Measurements from ENCODE around the gene UBR4. TPM values are rescaled to one million over a fixed set of nuclear protein-coding genes. Genes with fewer than 3 reads are reported as not detected.

The UBR4 gene
- total and polyA plus RNA-seq, 7 experiments from 2014 or later = 18.9 to 174 (median 151) TPM

GRCh38 chr1:19133360-19133759 is 76.7 kb downstream of the UBR4 start:
- H3K4me3 ChIP-seq (ENCODE audit: low read length) = no peak overlapping the region
- no peaks in the 10 kb centered on the region for H3K27me3 ChIP-seq (ENCODE audit: control insufficient read depth in 2 of 2, insufficient read depth in 2 of 2, low read length in 2 of 2)
- intact Hi-C loops (cut with micrococcal nuclease) = no loop called here
- H3K9me3 Mint-ChIP-seq = peaks cover 0 to 17% (median 4%) of the 10 kb centered on the region in 11 donors
- DNase-seq (no peak), ATAC-seq (no peak)
- H3K9me3 ChIP-seq (ENCODE audit: control insufficient read depth in 2 of 3, low read length in 3 of 3) = no peaks in the 10 kb centered on the region
- ChIA-PET POLR2A (no interaction called here), CTCF (interaction anchor here (1.3 kb wide), 1 partner anchor 249 kb away, joined by 4 read pairs; no protein-coding TSS in a partner anchor)
- H3K27me3 Mint-ChIP-seq = no peaks in the 10 kb centered on the region
- H3K27ac ChIP-seq (ENCODE audit: low read depth, low read length) = no peak overlapping the region
- peaks cover 21 to 85% (median 26%) of the 10 kb centered on the region in 3 experiments for H3K36me3 ChIP-seq (ENCODE audit: control insufficient read depth in 2 of 3, insufficient read depth in 3 of 3, low read length in 3 of 3)
- H3K4me1 ChIP-seq (ENCODE audit: control insufficient read depth in 2 of 2, insufficient read depth in 2 of 2, low read length in 2 of 2) = no peaks in the 10 kb centered on the region
- no peak overlapping the region for H3K4me3 Mint-ChIP-seq
- H3K27ac Mint-ChIP-seq = no peak overlapping the region
- H3K36me3 Mint-ChIP-seq = peaks cover 23 to 71% (median 64%) of the 10 kb centered on the region in 5 donors
- H3K4me1 Mint-ChIP-seq = peaks cover 0 to 5% (median 0%) of the 10 kb centered on the region in 7 donors

GRCh38 chr1:19130468-19130867 is 79.6 kb downstream of the UBR4 start:
- Histone ChIP-seq H3K36me3 (ENCODE audit: control insufficient read depth in 2 of 3, insufficient read depth in 3 of 3, low read length in 3 of 3) (peaks cover 33 to 85% (median 46%) of the 10 kb centered on the region in 3 experiments), H3K9me3 (ENCODE audit: control insufficient read depth in 2 of 3, low read length in 3 of 3) (no peaks in the 10 kb centered on the region), H3K4me1 (ENCODE audit: control insufficient read depth in 2 of 2, insufficient read depth in 2 of 2, low read length in 2 of 2) (no peaks in the 10 kb centered on the region), H3K27me3 (ENCODE audit: control insufficient read depth in 2 of 2, insufficient read depth in 2 of 2, low read length in 2 of 2) (no peaks in the 10 kb centered on the region), H3K27ac (ENCODE audit: low read depth, low read length) (no peak overlapping the region), H3K4me3 (ENCODE audit: low read length) (no peak overlapping the region)
- Mint-ChIP-seq H3K4me3 (no peak overlapping the region), H3K4me1 (peaks cover 0 to 13% (median 0%) of the 10 kb centered on the region in 7 donors), H3K9me3 (peaks cover 0 to 17% (median 4%) of the 10 kb centered on the region in 11 donors), H3K27ac (peak overlapping the region in 2 of 9 donors; percentile 2 to 60), H3K27me3 (no peaks in the 10 kb centered on the region), H3K36me3 (peaks cover 20 to 62% (median 57%) of the 10 kb centered on the region in 5 donors)
- ATAC-seq (no peak), DNase-seq (no peak)
- POLR2A ChIA-PET = no interaction called here
- intact Hi-C loops (cut with micrococcal nuclease) = no loop called here
- CTCF ChIA-PET = interaction anchor here (1.0 to 1.1 kb wide), 2 partner anchors 15 to 34 kb away, joined by 3 read pairs; no protein-coding TSS in a partner anchor

GRCh38 chr1:19128968-19129514 is 81.0 kb downstream of the UBR4 start:
- peaks cover 33 to 86% (median 46%) of the 10 kb centered on the region in 3 experiments for H3K36me3 ChIP-seq (ENCODE audit: control insufficient read depth in 2 of 3, insufficient read depth in 3 of 3, low read length in 3 of 3)
- H3K27ac Mint-ChIP-seq = peak overlapping the region in 2 of 9 donors; percentile 0 to 1
- H3K36me3 Mint-ChIP-seq = peaks cover 18 to 60% (median 55%) of the 10 kb centered on the region in 5 donors
- no peaks in the 10 kb centered on the region for H3K27me3 Mint-ChIP-seq
- CTCF ChIA-PET = interaction anchor here (0.6 to 1.0 kb wide), 3 partner anchors 63 to 630 kb away, joined by 3 to 4 read pairs (median 3); no protein-coding TSS in a partner anchor
- H3K4me1 Mint-ChIP-seq = peaks cover 0 to 24% (median 13%) of the 10 kb centered on the region in 7 donors
- no peaks in the 10 kb centered on the region for H3K27me3 ChIP-seq (ENCODE audit: control insufficient read depth in 2 of 2, insufficient read depth in 2 of 2, low read length in 2 of 2)
- no peaks in the 10 kb centered on the region for H3K9me3 ChIP-seq (ENCODE audit: control insufficient read depth in 2 of 3, low read length in 3 of 3)
- H3K27ac ChIP-seq (ENCODE audit: low read depth, low read length) = no peak overlapping the region
- H3K9me3 Mint-ChIP-seq = peaks cover 0 to 9% (median 3%) of the 10 kb centered on the region in 11 donors
- H3K4me1 ChIP-seq (ENCODE audit: control insufficient read depth in 2 of 2, insufficient read depth in 2 of 2, low read length in 2 of 2) = peaks cover 6 to 9% of the 10 kb centered on the region in 2 donors
- no peak overlapping the region for H3K4me3 Mint-ChIP-seq
- POLR2A ChIA-PET = no interaction called here
- intact Hi-C loops (cut with micrococcal nuclease) = no loop called here
- H3K4me3 ChIP-seq (ENCODE audit: low read length) = no peak overlapping the region
- DNase-seq (no peak), ATAC-seq (no peak)

- peaks cover 0 to 40% (median 24%) of the 10 kb centered on the region in 7 donors for H3K4me1 Mint-ChIP-seq
- ChIA-PET POLR2A (no interaction called here), CTCF (interaction anchor here (0.6 kb wide), 1 partner anchor 21 kb away, joined by 3 read pairs; no protein-coding TSS in a partner anchor)
- peak overlapping the region in 7 of 10 donors; percentile 17 to 72 (median 39) for H3K4me3 Mint-ChIP-seq
- ATAC-seq (peak; percentile 44), DNase-seq (peak in 1 of 9 donors; percentile 2)
- H3K27ac Mint-ChIP-seq = peak overlapping the region in 8 of 9 donors; percentile 56 to 87 (median 74)
- no peaks in the 10 kb centered on the region for H3K27me3 Mint-ChIP-seq
- H3K4me1 ChIP-seq (ENCODE audit: control insufficient read depth in 2 of 2, insufficient read depth in 2 of 2, low read length in 2 of 2) = peaks cover 12 to 22% of the 10 kb centered on the region in 2 donors
- H3K36me3 ChIP-seq (ENCODE audit: control insufficient read depth in 2 of 3, insufficient read depth in 3 of 3, low read length in 3 of 3) = peaks cover 61 to 100% (median 68%) of the 10 kb centered on the region in 3 experiments
- peaks cover 33 to 84% (median 57%) of the 10 kb centered on the region in 5 donors for H3K36me3 Mint-ChIP-seq
- no peaks in the 10 kb centered on the region for H3K27me3 ChIP-seq (ENCODE audit: control insufficient read depth in 2 of 2, insufficient read depth in 2 of 2, low read length in 2 of 2)
- no peak overlapping the region for H3K4me3 ChIP-seq (ENCODE audit: low read length)
- no peaks in the 10 kb centered on the region for H3K9me3 ChIP-seq (ENCODE audit: control insufficient read depth in 2 of 3, low read length in 3 of 3)
- intact Hi-C loops (cut with micrococcal nuclease) = loop anchor here in 1 of 2 donors (5.0 kb wide), 1 partner anchor 118 kb away; no protein-coding TSS in a partner anchor
- peak overlapping the region; percentile 25 for H3K27ac ChIP-seq (ENCODE audit: low read depth, low read length)
- no peaks in the 10 kb centered on the region for H3K9me3 Mint-ChIP-seq
Observed at GRCh38 chr1:19124273-19124672, 85.8 kb downstream of the UBR4 start.

GRCh38 chr1:19123837-19124236 is 86.2 kb downstream of the UBR4 start:
- intact Hi-C loops (cut with micrococcal nuclease) = loop anchor here in 1 of 2 donors (5.0 kb wide), 1 partner anchor 118 kb away; no protein-coding TSS in a partner anchor
- peaks cover 0 to 38% (median 24%) of the 10 kb centered on the region in 7 donors for H3K4me1 Mint-ChIP-seq
- H3K36me3 Mint-ChIP-seq = peaks cover 35 to 86% (median 62%) of the 10 kb centered on the region in 5 donors
- ATAC-seq (peak; percentile 84), DNase-seq (peak in 3 of 9 donors; percentile 15 to 29 (median 18))
- H3K4me3 ChIP-seq (ENCODE audit: low read length) = no peak overlapping the region
- H3K27ac ChIP-seq (ENCODE audit: low read depth, low read length) = peak overlapping the region; percentile 25
- H3K4me1 ChIP-seq (ENCODE audit: control insufficient read depth in 2 of 2, insufficient read depth in 2 of 2, low read length in 2 of 2) = peaks cover 12 to 22% of the 10 kb centered on the region in 2 donors
- no peaks in the 10 kb centered on the region for H3K9me3 ChIP-seq (ENCODE audit: control insufficient read depth in 2 of 3, low read length in 3 of 3)
- ChIA-PET POLR2A (interaction anchor here (0.8 to 1.0 kb wide), 2 partner anchors 10 to 49 kb away, joined by 3 read pairs; no protein-coding TSS in a partner anchor), CTCF (interaction anchor here (0.6 kb wide), 1 partner anchor 22 kb away, joined by 3 read pairs; no protein-coding TSS in a partner anchor)
- H3K27me3 ChIP-seq (ENCODE audit: control insufficient read depth in 2 of 2, insufficient read depth in 2 of 2, low read length in 2 of 2) = no peaks in the 10 kb centered on the region
- no peaks in the 10 kb centered on the region for H3K9me3 Mint-ChIP-seq
- H3K27me3 Mint-ChIP-seq = no peaks in the 10 kb centered on the region
- H3K36me3 ChIP-seq (ENCODE audit: control insufficient read depth in 2 of 3, insufficient read depth in 3 of 3, low read length in 3 of 3) = peaks cover 61 to 100% (median 68%) of the 10 kb centered on the region in 3 experiments
- H3K27ac Mint-ChIP-seq = peak overlapping the region in 8 of 9 donors; percentile 56 to 87 (median 74)
- peak overlapping the region in 7 of 10 donors; percentile 0 to 72 (median 41) for H3K4me3 Mint-ChIP-seq

GRCh38 chr1:19122668-19123067 is 87.4 kb downstream of the UBR4 start:
- Mint-ChIP-seq H3K36me3 (peaks cover 39 to 83% (median 64%) of the 10 kb centered on the region in 5 donors), H3K27ac (peak overlapping the region in 1 of 9 donors; percentile 26), H3K9me3 (no peaks in the 10 kb centered on the region), H3K4me1 (peaks cover 0 to 38% (median 24%) of the 10 kb centered on the region in 7 donors), H3K4me3 (no peak overlapping the region), H3K27me3 (no peaks in the 10 kb centered on the region)
- POLR2A ChIA-PET = interaction anchor here (1.0 kb wide), 1 partner anchor 48 kb away, joined by 3 read pairs; no protein-coding TSS in a partner anchor
- ATAC-seq = no peak
- Histone ChIP-seq H3K9me3 (ENCODE audit: control insufficient read depth in 2 of 3, low read length in 3 of 3) (no peaks in the 10 kb centered on the region), H3K36me3 (ENCODE audit: control insufficient read depth in 2 of 3, insufficient read depth in 3 of 3, low read length in 3 of 3) (peaks cover 55 to 98% (median 60%) of the 10 kb centered on the region in 3 experiments), H3K4me1 (ENCODE audit: control insufficient read depth in 2 of 2, insufficient read depth in 2 of 2, low read length in 2 of 2) (peaks cover 12 to 22% of the 10 kb centered on the region in 2 donors), H3K27me3 (ENCODE audit: control insufficient read depth in 2 of 2, insufficient read depth in 2 of 2, low read length in 2 of 2) (no peaks in the 10 kb centered on the region), H3K4me3 (ENCODE audit: low read length) (no peak overlapping the region), H3K27ac (ENCODE audit: low read depth, low read length) (no peak overlapping the region)
- CTCF ChIA-PET = interaction anchor here (0.7 to 0.9 kb wide), 2 partner anchors 9 to 22 kb away, joined by 3 read pairs; no protein-coding TSS in a partner anchor
- intact Hi-C loops (cut with micrococcal nuclease) = loop anchor here in 1 of 2 donors (5.0 kb wide), 1 partner anchor 120 kb away; no protein-coding TSS in a partner anchor
- no peak for DNase-seq

Data from naive thymus-derived CD4-positive, alpha-beta T cell (primary cell).